ENCODE measurements around the gene PIP4K2A.
A peak's percentile ranks its signal among the peaks of the same experiment; 100 is the strongest.

PIP4K2A gene

DNA sequence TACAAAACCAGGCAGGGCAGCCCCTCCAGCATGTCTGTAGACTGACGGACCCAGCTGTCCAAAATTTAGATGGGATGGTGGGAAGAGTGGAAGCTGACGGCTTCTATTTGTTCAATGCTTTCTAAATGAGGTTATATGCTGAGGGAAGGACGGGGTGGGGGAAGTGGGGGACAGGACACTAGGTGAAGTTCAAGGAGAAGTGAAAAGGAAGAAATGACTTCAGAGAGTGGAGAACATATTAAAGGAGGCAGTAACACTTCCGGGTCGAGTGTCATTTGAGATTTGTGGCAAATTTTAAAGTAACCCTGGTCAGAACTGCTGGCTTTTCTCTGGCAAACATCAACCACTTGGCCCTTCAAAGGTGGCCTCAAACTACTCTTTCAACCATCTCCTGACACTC, 9.4 kb downstream of the PIP4K2A start:
- TF ChIP-seq, protein P1, sequence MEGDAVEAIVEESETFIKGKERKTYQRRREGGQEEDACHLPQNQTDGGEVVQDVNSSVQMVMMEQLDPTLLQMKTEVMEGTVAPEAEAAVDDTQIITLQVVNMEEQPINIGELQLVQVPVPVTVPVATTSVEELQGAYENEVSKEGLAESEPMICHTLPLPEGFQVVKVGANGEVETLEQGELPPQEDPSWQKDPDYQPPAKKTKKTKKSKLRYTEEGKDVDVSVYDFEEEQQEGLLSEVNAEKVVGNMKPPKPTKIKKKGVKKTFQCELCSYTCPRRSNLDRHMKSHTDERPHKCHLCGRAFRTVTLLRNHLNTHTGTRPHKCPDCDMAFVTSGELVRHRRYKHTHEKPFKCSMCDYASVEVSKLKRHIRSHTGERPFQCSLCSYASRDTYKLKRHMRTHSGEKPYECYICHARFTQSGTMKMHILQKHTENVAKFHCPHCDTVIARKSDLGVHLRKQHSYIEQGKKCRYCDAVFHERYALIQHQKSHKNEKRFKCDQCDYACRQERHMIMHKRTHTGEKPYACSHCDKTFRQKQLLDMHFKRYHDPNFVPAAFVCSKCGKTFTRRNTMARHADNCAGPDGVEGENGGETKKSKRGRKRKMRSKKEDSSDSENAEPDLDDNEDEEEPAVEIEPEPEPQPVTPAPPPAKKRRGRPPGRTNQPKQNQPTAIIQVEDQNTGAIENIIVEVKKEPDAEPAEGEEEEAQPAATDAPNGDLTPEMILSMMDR (IDR thresholded peaks at IDR 0.05; ENCODE audit: low read depth, low read length, missing control alignments), result no peak
- peak overlapping the region; percentile 26; the same call in 1 of the 2 replicates for H3K4me3 ChIP-seq (ENCODE audit: low read depth, low read length)
- no peak for DNase-seq (ENCODE audit: low read depth)

- no peak for DNase-seq (ENCODE audit: low read depth)
- TF ChIP-seq, protein P1 (IDR thresholded peaks at IDR 0.05; ENCODE audit: low read depth, low read length, missing control alignments), result no peak
- H3K4me3 ChIP-seq (ENCODE audit: low read depth, low read length), result peak overlapping the region; percentile 26; the same call in 1 of the 2 replicates
Observed at GRCh38 chr10:22704471-22704911, 9.9 kb downstream of the PIP4K2A start.

- H3K4me3 ChIP-seq (ENCODE audit: low read depth, low read length), result no peak overlapping the region
- TF ChIP-seq, protein P1 (IDR thresholded peaks at IDR 0.05; ENCODE audit: low read depth, low read length, missing control alignments), result no peak
- DNase-seq (ENCODE audit: low read depth), result no peak
Observed at GRCh38 chr10:22702348-22702747, 12.0 kb downstream of the PIP4K2A start.

- H3K4me3 ChIP-seq (ENCODE audit: low read depth, low read length), result peak overlapping the region; percentile 39
- no peak for DNase-seq (ENCODE audit: low read depth)
- TF ChIP-seq, protein P1 (IDR thresholded peaks at IDR 0.05; ENCODE audit: low read depth, low read length, missing control alignments), result no peak
Observed at GRCh38 chr10:22701132-22701826, 13.1 kb downstream of the PIP4K2A start.

- H3K4me3 ChIP-seq (ENCODE audit: low read depth, low read length), result peak overlapping the region; percentile 39
- TF ChIP-seq, protein P1 (IDR thresholded peaks at IDR 0.05; ENCODE audit: low read depth, low read length, missing control alignments), result no peak
- DNase-seq (ENCODE audit: low read depth), result no peak
Observed at GRCh38 chr10:22700489-22700888, 13.9 kb downstream of the PIP4K2A start.

GRCh38 chr10:22699976-22700375, 14.4 kb downstream of the PIP4K2A start:
- no peak for DNase-seq (ENCODE audit: low read depth)
- H3K4me3 ChIP-seq (ENCODE audit: low read depth, low read length), result peak overlapping the region; percentile 39
- TF ChIP-seq, protein P1 (IDR thresholded peaks at IDR 0.05; ENCODE audit: low read depth, low read length, missing control alignments), result no peak

DNA sequence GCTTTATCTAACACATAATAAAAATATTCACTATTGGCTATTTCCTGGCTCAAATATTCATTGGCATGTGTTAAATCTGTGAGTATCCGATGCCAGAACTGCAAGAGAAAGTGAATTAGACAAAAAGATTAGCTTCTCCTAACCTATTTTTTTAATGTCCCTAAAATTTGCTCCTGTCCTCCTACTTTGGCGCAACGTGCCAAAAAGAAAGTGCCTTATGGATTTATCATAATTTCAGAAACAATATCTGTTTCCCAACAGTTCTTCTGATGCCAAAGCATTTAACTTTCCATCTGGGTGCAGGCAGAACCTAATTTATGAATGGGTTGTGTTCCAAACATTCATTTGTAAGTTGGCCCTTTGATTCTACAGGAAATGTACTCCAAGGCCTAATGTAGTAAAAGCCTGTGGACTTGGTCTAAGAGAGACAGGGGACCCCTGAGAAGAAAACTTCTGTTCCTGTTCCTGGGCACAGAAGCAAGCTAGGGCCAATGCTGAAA, 15.4 kb downstream of the PIP4K2A start:
- TF ChIP-seq, protein P1 (IDR thresholded peaks at IDR 0.05; ENCODE audit: low read depth, low read length, missing control alignments), result no peak
- no peak overlapping the region for H3K4me3 ChIP-seq (ENCODE audit: low read depth, low read length)
- no peak for DNase-seq (ENCODE audit: low read depth)

Data from GM12864 (cell line).